GM19438 (cell line): ENCODE measurements around the gene MYT1.

Experiments
- ATAC-seq: cut with Tn5 transposase; IDR thresholded peaks from one replicate; pipeline ENCODE4 v1.9.1; 2021; ENCODE audit warnings: low read depth; ENCODE audit not compliant: unreplicated experiment

Gene MYT1

DNA sequence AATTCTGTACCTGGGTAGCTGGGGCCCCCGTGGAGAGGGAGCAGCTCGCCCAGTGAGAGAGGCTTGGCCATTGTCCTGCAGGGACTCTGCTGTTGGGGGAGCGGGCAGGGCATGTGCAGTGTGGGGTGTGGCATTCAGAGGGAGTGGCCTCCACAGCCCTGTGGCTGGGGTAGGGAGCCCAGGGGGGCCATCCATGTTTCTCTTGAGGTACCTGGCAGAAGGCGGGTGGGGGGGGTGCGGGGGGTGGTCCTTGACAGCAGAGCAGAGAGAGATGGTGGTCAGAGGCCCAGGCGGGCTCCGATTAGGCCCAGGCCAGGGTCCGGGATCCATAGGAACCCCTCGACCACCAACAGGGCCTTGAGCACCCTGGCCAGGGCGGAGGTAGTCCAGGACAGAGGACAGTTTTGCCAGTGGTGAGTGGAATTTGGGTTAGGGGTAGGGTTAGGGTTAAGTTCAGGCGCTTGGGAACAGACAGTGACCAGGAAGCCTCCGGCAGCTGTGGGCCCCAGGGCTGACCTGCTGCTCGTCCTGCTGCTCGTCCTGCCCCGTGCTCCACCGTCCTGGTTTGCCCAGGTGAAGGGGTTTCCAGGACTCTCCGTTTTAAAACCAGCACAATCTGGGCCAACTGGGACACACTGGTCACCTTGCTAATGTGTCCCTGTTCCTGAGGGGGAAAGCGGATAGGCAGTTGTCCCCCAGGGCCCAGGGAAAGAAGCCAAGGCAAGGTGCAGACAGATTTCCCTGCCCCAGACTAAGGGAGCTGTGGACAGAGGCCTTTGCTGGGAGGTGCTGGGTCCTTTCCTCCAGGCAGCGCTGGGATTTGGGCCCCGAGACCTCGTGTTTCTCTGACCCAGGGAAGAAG lies 24.8 kb upstream of the MYT1 start:
- ATAC-seq = no peak

DNA sequence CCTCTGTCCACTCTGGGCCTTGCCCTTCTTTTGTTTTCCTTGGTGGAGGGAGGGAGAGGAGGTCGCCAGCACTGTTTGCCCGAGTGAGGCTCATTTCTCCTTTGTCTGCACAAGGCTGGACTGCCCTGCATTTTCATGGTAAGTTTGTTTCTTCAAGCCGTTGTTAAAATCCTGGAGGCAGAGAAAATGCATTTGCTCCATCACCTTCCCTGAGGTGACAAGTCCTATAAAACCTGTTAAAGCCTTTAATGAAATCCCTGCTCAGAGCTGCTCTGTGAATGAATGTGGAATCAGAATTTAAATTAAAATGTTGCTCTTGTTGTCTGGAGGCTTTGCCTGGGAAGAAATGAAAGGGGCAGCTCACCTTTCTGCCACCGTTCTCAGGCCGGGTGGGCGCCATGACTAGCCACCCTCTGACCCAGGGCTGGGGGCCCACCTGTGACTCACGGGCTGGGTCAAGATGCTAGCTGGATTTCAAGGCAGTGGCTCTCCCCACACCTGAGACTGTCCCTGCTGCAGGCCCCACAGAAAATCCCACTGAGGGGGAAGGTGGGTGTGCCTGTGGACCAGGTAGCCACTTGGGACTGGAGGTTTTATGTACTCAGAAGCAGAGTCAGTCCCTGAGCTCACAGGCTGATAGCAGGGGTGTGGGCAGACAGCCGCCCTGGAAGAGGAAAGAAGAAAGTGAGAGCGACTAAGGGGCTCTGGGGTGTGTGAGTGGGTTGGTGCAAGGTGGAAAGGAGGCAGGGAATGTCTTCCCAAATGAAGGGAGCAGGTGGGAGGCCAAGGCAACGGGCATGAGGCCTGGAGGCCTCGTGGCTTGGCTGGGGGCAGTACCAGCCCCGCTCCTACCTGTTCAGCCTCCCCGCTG lies 24.0 kb upstream of the MYT1 start:
- no peak for ATAC-seq

DNA sequence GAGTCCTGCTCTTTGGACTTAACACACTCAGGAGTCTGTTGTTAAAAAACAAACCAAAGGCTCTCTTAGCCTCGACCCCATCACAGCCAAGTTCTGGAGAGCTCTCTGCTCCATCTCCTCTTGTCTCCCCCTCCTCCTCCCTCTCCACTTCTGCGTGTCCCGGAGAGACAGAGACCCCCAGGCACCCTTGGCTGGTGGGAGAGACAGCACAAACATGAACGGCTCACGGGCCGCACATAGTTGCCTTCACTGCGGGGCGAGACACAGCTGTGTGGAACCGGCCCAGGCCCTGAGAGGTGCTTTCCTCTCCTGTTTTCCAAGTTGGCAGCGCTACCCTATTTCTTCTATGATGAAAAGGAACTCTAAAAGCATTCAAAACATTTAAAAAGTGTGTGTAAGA lies 23.3 kb upstream of the MYT1 start:
- ATAC-seq = no peak

DNA sequence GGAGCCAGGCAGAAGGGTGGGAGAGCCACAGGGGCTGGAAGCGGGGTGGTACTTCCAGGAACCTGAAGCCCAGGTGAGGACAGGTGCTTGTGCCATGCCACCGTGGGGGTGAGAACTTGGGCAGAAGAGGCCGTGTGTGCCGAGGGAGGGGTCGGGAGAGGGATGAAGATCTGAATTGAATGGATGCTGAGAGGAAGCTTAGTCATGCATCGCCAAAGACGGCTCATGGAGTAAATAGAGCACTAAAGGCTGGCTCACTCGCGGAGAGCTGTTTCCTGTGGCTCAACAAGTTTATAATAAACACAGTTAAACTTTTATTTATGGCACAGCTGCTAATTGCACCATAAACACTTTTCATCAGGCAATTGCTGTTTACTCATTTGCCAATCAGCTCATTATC lies 21.7 kb upstream of the MYT1 start:
- no peak for ATAC-seq

DNA sequence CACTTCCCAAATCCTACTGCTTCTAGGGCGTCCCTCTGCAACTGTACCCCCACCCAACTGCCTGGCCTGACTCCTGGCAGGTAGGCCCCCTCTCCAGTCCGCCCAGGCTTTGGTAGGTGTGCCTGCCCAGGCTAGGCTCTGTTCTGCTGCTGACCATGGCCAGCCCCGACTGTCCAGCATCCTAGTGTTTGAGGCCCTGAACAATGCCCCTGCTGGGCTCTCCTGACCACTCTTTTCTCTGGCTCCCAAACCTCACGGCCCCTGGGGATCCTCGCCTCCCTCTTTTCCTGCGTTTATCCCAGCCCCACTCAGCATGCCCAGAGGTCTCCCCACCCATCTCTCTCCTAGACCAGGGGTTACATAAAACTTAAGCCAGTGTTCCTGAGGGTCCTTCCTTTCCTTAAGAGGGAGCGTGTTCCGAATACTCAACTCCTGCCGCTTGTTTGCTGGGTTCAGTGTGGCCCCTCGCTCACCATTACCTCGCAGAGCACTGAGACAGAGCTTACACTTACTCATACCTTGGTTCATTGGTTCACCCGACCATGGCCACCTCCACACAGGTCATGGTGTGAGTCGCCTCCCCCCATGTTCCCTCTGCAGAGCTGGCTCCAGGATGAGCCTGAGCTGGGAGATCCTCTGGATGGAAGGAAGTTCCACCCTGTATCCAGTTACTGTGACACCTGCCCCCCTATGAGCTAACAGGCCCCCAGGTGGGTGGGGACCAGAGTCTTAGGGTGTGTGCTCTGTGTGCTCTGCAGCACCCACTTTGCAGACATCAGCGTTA lies 21.0 kb upstream of the MYT1 start:
- no peak for ATAC-seq

DNA sequence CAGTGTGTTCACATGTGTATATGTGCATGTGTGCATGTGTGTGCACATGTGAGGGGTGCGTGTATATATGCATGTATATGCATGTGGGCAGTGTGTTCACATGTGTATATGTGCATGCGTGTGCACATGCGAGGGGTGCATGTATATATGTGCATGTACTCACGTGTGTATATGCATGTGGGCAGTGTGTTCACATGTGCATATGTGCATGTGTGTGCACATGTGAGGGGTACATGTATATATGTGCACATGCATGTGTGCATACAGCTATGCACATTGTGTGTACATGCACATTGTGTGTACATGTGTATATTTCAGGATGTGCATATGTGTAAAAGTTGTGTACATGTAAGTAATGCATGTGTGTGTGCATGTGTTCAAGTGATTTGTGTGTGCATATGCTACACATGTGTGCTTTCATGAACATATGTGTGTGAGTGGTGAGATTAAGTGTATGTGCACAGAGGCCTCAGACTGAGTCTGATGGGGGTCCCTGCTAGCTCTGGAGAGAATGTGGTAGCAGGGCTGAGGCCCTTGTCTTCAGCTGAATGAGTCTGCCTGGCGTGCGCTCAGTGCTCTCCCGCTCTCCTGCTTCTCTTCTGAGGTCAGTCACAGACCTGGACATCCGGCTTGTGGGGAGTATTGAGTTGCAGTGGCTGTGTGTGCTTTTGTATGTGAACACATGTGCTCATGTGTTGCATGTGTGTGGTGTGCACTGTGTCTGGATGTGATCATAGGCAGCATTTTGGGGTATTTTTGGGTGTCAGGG lies 19.9 kb upstream of the MYT1 start:
- ATAC-seq = no peak

DNA sequence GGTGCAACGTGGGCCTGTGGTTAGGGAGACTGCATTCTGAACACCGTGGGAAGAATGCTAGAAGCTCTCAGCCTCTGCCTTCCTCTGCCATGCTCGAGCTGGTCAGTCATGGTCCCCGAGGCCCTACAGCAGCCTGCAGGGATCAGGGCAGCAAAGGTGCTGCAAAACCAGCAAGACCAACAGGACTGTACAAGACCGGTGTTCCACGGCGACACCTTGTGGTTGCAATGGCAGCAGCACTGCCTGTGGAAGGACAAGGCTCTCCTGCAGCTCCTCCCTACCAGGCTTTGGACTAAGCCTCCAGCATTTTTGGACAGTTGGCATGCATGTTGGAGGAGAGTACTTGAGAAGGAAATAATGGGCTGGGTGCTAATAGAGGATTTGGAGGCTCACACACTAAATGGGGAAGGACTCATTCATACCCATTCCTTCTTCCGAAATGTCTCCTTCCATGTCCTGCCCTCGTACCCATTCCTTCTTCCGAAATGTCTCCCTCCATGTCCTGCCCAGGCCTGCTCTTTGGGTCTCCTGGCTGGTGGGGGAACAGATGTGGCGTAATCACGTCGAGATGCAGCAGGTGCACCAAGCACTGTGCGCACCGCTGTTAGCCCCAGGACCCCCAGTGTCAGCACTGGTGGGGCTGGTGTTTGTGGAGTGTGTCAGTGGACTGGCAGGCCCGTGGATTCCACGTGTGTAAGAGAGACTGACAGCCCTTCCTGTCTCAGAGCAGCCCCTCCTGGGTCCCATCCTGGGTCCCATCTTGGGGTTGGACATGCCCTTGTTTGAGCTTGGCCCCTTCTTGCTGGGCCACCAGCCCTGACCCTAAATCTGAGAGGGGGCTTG lies 18.6 kb upstream of the MYT1 start:
- ATAC-seq = no peak

DNA sequence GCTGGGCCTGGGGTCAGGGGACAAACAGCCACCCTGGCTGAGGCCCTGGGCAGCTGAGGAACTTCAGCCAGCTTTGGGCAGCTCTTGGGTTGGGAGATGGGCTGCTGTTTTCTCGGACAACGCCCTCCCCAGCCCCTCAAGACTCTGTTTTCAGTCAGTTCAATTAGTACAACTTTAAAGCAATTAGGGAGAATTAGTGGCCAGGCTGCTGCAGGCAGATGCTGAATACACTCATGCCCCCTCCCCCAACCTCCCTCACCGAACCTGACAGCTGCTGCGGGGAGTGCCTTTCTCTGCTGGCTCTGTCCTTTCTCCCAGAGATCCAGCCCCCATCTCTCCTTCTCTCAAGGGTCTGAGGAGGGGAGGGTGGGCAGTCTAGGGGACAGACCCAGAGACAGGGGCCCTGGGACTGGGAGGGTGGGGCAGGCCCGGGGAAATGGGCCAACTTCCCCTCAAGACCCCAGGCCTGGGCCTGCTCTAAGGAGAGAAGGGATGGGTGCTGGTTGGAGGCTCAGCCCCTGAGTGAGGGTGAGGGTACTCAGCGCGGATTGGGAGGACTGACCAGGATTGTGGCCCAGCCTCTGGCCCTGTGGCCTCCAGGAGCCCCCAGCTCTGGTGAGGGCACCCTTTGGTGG lies 17.8 kb upstream of the MYT1 start:
- no peak for ATAC-seq

DNA sequence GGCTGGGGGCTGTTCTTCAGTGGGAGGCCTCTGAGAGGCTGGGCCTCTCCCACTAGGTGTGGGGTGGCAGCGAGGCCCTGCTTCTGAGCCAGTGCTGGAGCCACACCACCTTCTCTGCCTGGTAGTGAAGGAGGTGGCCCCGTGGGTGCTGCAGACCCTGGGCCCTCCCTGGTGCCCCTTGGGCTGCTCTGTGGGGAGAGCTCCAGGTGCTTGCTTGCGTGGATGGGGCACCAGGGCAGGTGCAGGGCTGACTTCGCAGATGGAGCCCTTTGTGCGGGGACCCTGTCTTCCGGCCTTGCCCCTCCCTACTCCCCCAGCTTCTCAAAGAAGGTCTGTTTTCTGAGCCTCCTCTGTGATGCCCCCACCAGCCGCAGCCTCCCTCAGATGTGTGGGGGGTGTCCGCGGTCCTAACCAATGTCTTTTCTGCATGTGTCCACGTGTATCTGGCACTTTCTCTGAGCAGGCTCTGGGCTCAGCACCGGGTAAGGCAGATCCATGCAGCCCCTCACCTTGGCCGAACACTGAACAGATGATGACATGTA lies 17.2 kb upstream of the MYT1 start:
- ATAC-seq = no peak

DNA sequence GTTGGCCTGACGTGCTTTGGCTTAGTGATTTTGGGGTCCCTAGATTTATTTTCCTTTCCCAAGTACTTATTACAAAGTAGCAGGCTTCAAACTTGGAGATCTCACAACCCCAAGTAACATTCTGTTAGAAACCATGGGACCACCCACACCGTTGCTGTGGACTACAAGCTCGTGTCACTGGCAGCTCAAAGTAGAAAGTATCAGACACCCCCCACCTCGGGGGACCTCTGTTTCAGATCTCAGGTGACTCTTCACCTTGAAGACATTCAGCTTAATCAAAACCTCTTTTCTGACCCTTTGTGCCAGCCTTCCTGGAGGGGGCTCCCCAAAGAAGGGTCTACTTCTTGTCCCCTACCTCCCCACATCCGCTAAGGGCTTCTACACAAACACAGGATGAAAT lies 15.7 kb upstream of the MYT1 start:
- ATAC-seq = no peak

DNA sequence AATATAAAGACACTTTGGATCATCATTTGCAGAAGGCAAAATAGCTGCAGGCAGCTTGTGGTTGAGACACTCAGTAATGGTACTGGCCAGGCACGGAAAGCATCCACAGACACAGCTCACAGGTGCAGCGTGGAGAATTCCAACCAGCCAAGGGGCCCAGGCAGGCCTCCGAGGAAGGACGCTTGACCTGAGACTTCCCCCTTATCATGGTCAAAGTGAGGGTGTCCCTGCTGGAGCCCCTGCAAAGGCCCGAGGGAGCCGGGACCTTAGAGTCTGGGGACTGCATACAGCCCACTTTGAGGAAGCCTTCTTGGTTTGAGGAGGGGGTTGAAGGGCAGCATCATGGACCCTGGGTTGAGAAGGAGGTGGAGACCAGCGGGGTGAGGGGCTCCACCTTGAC lies 15.1 kb upstream of the MYT1 start:
- no peak for ATAC-seq

DNA sequence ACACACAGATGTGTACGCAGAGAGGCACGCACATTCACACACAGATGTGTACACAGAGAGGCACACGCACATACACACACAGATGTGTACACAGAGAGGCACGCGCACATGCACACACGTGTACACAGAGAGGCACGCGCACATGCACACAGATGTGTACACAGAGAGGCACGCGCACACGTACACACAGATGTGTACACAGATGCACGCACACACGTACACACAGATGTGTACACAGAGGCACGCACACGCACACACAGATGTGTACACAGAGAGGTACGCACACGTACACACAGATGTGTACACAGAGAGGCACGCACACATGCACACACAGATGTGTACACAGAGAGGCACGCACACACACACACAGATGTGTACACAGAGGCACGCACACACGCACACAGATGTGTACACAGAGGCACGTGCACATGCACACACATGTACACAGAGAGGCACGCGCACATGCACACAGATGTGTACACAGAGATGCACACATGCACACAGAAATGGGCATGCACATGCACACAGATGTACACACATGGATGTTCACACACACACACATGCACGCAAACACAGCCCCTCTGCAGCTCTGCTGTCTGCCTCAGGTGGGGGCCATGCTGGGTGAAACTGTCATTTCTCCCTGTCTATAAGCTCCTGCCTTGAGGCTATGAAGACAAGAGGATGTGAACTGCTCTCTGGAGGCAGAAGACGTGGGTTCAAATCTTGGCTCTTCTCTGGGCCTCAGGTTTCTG lies 14.3 kb upstream of the MYT1 start:
- ATAC-seq = no peak

DNA sequence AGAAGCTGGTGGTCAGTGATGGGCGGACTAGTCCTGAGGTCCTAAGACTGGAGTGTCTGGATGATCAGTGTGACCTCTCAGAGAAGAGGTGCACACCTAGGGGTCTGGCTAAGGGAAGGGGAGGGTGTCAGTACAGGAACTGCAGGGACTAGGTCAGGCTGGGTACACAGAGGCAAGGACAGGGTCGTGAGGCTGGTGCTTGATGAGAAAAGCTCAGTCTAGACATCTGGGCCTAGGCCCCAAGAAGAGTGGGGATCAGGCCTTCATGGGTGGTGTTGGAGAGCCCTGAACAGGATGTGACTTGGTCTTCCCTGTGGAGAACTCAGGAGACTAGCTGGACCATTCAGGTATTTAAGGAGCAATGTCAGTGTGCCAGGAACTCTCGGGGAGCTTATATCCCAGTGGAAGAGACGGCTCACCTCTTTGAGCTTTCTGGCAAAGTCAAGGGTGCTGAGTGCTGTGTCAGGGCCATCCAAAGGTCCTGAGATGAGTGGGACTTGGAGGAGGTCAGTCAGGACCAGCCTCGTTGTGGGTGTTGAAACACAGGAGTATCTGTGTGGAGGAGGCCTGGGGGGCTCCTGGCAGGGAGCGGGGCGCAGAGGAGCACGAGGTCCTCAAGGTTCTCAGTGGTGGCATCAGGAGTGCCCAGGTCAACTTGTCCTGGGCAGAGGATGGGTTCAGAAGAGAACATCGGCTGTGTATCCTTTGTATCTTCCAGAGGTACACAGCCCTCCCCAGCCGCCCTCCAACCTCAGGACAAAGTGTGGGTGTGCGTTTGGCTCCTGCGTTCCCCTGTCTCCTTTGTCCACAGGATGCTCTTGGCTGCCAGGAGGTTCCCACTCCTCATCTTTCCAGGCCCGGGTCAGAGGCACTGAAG lies 13.3 kb upstream of the MYT1 start:
- ATAC-seq = no peak

DNA sequence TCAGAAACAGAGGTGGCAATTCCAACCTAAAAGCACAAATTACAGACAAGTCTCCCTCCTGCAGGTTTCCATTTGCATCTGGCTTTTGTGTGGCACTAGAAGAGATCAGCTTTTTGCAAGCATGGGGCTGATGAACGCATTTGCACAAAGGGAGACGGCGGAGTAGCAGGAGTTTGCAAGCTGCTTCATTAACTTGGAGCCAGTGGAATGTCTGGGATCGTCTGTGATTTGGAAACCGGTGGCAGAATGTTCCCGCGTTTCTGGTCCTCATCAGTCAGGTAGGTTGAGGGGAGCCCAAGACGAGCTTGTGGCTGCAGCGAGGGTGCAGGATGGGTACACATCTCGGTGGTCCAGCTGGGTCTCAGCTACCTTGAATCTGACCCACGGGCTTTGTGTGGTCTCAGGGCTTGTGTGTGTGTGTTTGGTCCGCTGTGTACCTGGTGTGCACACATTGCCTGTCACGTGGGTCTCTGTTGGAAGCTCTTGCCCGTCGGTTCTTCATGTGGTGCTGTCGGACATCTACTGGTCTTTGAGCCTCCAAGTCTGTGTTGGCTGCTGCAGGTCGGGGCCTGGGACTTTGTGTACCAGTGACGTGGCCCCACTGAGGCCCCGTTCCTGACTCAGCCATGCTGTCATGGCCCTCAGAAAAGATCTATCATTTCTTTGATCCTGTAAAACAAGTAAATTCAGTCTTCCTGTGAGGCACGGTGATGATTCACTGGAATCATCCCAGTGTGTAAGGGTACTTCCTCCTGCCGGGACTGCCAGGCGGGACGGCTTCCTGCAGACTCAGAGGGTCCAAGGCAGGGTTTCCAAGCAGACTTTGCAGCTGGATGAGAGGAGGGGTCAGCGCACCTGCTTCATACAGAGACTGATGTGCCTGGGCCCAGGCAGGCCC lies 12.4 kb upstream of the MYT1 start:
- ATAC-seq = no peak

DNA sequence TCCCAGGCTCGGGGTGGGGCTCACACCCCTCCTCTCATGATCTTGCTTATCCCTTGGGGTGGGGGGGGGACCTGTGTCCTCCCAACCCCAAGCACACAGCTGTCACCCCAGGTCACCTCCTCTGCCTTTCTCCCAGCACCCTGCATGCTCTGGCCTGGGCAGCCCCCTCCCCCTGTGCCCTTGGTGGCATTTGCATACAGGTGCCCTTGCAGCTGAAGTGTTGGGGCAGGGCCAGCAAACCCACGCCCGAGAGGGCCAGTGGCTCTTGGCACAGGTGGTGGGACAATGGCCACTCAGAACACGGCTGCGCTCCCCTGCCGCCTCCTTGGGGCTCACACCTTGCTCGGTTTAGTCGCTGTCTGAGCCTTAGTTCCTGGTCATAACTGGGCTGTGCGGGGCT lies 11.3 kb upstream of the MYT1 start:
- ATAC-seq = no peak

DNA sequence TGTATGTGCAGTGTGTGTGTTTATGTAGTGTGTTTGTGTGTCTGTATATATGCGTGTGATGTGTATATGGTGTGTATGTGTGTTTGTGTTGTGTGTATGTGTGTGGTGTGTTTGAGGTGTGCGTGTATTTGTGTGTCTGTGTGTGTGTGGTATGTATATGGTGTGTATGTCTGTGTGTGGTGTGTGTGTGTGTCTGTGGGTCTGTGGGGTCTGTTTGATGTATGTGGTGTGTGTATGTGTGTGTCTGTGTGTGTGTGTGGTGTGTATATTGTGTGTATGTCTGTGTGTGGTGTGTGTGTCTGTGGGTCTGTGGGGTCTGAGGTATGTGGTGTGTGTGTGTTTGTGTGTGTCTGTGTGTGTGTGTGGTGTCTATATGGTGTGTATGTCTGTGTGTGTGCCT lies 10.8 kb upstream of the MYT1 start:
- ATAC-seq = no peak
